ENCODE data around the gene TSPAN7. TPM values are rescaled to one million over a fixed set of nuclear protein-coding genes. Genes with fewer than 3 reads are reported as not detected.

Gene TSPAN7
- total RNA-seq, 3 donors from 2014 or later (not counting 1 experiment from before 2014, with no cell fraction given): not detected

DNA sequence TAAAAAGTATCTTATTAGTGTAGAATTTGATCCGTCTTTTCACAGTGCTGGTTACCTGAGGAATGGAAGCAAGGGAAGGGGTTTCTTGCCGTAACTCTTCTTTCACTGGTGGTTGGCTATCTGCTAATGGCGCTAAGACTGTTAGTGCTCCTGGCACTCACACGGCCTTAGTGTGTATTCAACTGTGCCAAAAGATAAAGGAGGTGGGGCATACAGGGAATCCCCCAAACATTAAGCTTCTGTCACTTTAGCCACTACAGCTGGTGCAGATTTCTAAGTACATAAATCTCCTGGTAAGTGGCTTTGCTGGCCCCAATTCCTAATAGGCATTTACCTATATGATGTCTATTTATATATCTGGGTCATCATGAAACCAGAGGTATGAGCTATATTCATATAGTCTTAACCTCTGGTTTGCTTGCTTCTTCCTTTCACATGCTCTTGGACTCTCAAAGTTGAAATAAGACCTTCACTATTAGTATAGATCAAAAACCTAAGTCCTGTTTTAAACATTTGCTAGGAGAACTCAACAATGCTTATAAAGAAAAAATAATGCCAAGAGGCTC lies 95.1 kb downstream of the TSPAN7 start:
- DNase-seq: no peak
- no peaks in the 10 kb centered on the region for H3K9me3 ChIP-seq (ENCODE audit: control insufficient read depth, insufficient read depth, low read length)
- Mint-ChIP-seq H3K4me3 (no peak overlapping the region), H3K9me3 (no peaks in the 10 kb centered on the region), H3K27ac (no peak overlapping the region), H3K4me1 (no peaks in the 10 kb centered on the region), H3K27me3 (ENCODE audit: low read depth in 2 of 2) (peaks cover 0 to 15% of the 10 kb centered on the region in 2 donors), H3K36me3 (no peaks in the 10 kb centered on the region)
- no peaks in the 10 kb centered on the region for H3K4me1 ChIP-seq (ENCODE audit: control insufficient read depth, insufficient read depth, low read length)
- intact Hi-C loops (cut with micrococcal nuclease): no loop called here
- H3K36me3 ChIP-seq (ENCODE audit: control insufficient read depth, insufficient read depth, low read length): no peaks in the 10 kb centered on the region
- WGBS (ENCODE audit: insufficient coverage): 90% methylated on average over 2 of the region's 4 CpGs
- H3K27me3 ChIP-seq (ENCODE audit: control insufficient read depth, insufficient read depth, low read length): no peaks in the 10 kb centered on the region
- no peak for ATAC-seq
- H3K4me3 ChIP-seq (ENCODE audit: low read length): no peak overlapping the region
- H3K27ac ChIP-seq (ENCODE audit: low read length): no peak overlapping the region
- TF ChIP-seq, protein P1, sequence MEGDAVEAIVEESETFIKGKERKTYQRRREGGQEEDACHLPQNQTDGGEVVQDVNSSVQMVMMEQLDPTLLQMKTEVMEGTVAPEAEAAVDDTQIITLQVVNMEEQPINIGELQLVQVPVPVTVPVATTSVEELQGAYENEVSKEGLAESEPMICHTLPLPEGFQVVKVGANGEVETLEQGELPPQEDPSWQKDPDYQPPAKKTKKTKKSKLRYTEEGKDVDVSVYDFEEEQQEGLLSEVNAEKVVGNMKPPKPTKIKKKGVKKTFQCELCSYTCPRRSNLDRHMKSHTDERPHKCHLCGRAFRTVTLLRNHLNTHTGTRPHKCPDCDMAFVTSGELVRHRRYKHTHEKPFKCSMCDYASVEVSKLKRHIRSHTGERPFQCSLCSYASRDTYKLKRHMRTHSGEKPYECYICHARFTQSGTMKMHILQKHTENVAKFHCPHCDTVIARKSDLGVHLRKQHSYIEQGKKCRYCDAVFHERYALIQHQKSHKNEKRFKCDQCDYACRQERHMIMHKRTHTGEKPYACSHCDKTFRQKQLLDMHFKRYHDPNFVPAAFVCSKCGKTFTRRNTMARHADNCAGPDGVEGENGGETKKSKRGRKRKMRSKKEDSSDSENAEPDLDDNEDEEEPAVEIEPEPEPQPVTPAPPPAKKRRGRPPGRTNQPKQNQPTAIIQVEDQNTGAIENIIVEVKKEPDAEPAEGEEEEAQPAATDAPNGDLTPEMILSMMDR (IDR thresholded peaks at IDR 0.05): no peak

DNA sequence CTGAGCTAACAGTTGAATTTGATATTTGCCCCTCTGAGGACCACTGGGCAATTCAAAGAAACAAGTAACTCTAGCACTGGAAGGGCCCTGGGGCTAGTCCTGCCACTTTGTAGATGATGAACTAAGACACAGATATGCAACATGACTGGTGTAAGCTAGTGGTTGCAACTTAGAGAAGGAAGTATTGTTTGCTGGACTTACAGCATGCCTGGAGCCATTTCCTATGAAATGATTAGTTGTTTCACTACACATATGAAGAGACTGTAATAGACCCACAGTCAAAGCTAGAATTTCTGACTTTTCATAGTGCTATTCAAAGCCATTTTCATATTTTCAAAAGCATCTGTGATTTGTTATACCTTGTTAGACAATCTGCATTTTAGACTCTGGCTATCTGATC lies 96.2 kb downstream of the TSPAN7 start:
- Mint-ChIP-seq H3K4me3 (no peak overlapping the region), H3K36me3 (no peaks in the 10 kb centered on the region), H3K4me1 (no peaks in the 10 kb centered on the region), H3K27me3 (ENCODE audit: low read depth in 2 of 2) (peaks cover 2 to 15% of the 10 kb centered on the region in 2 donors), H3K9me3 (no peaks in the 10 kb centered on the region), H3K27ac (no peak overlapping the region)
- intact Hi-C loops (cut with micrococcal nuclease): no loop called here
- no peaks in the 10 kb centered on the region for H3K9me3 ChIP-seq (ENCODE audit: control insufficient read depth, insufficient read depth, low read length)
- no peak for DNase-seq
- no peaks in the 10 kb centered on the region for H3K27me3 ChIP-seq (ENCODE audit: control insufficient read depth, insufficient read depth, low read length)
- H3K36me3 ChIP-seq (ENCODE audit: control insufficient read depth, insufficient read depth, low read length): no peaks in the 10 kb centered on the region
- H3K4me1 ChIP-seq (ENCODE audit: control insufficient read depth, insufficient read depth, low read length): no peaks in the 10 kb centered on the region
- no peak overlapping the region for H3K4me3 ChIP-seq (ENCODE audit: low read length)
- TF ChIP-seq, protein P1 (IDR thresholded peaks at IDR 0.05): no peak
- no peak for ATAC-seq
- H3K27ac ChIP-seq (ENCODE audit: low read length): no peak overlapping the region

DNA sequence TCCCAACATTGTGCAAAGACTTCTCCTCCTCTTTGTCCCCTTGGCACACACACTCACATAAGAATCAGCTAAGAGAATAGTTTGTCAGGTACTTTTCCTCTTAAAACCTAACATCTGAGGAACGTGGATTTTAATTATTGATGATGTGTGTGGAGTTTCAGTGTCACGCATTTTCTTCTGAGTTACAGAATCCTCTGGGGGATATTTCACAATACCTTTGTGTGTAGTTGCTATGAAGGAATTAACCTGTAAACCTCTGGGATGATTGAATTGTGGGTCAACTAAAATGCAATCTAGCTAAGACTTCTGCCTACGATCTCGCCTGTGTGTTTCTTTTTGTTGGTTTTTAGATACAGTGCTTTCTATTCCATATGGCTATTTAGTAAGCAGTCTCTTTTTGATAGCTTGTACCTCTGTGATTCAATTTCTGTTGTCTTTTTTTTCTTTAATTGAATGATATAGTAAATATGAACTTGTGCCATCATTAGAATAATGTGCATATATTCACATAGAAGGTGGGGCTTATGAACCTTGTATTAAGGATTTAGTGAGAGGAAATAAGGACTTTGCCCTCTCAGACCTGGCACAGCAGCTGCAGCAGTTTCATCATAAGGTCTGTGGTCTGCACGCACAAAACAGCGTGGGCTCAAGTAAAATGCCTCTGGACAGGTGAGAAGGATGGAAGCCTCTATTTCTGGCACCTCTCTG lies 99.2 kb downstream of the TSPAN7 start:
- H3K4me3 Mint-ChIP-seq: no peak overlapping the region
- H3K27ac Mint-ChIP-seq: no peak overlapping the region
- DNase-seq (no peak), ATAC-seq (no peak)
- no peak overlapping the region for H3K27ac ChIP-seq (ENCODE audit: low read length)
- no peaks in the 10 kb centered on the region for H3K4me1 ChIP-seq (ENCODE audit: control insufficient read depth, insufficient read depth, low read length)
- no peaks in the 10 kb centered on the region for H3K36me3 ChIP-seq (ENCODE audit: control insufficient read depth, insufficient read depth, low read length)
- no peak overlapping the region for H3K4me3 ChIP-seq (ENCODE audit: low read length)
- 67% methylated on average over 6 of the region's 6 CpGs for WGBS (ENCODE audit: insufficient coverage)
- TF ChIP-seq, protein P1 (IDR thresholded peaks at IDR 0.05): no peak
- intact Hi-C loops (cut with micrococcal nuclease): no loop called here
- peaks cover 2 to 14% of the 10 kb centered on the region in 2 donors for H3K27me3 Mint-ChIP-seq (ENCODE audit: low read depth in 2 of 2)
- H3K27me3 ChIP-seq (ENCODE audit: control insufficient read depth, insufficient read depth, low read length): no peaks in the 10 kb centered on the region
- no peaks in the 10 kb centered on the region for H3K36me3 Mint-ChIP-seq
- H3K4me1 Mint-ChIP-seq: no peaks in the 10 kb centered on the region
- H3K9me3 ChIP-seq (ENCODE audit: control insufficient read depth, insufficient read depth, low read length): no peaks in the 10 kb centered on the region
- H3K9me3 Mint-ChIP-seq: no peaks in the 10 kb centered on the region

DNA sequence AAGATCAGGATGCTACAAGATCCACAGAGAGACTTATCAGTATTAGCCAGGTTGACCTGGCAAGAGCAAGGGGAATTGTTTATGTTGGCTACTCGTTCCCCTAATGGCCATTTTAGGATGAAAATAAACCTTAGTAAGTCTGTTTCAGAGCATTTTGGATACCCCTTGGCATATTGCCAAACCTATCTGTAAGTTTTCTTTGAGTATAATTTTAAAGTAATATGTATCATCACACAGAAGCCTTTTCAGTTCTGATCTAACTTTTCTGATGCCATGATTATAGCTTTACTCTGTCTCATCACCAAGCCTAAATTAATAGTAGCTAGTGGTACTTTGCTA lies 99.7 kb downstream of the TSPAN7 start:
- H3K9me3 Mint-ChIP-seq: no peaks in the 10 kb centered on the region
- ATAC-seq (no peak), DNase-seq (no peak)
- H3K4me1 Mint-ChIP-seq: no peaks in the 10 kb centered on the region
- H3K27ac Mint-ChIP-seq: no peak overlapping the region
- no peaks in the 10 kb centered on the region for H3K4me1 ChIP-seq (ENCODE audit: control insufficient read depth, insufficient read depth, low read length)
- H3K36me3 ChIP-seq (ENCODE audit: control insufficient read depth, insufficient read depth, low read length): no peaks in the 10 kb centered on the region
- TF ChIP-seq, protein P1 (IDR thresholded peaks at IDR 0.05): no peak
- H3K27me3 ChIP-seq (ENCODE audit: control insufficient read depth, insufficient read depth, low read length): no peaks in the 10 kb centered on the region
- no CpG with 5 or more reads among the region's 1 CpG for WGBS (ENCODE audit: insufficient coverage)
- H3K9me3 ChIP-seq (ENCODE audit: control insufficient read depth, insufficient read depth, low read length): no peaks in the 10 kb centered on the region
- no peak overlapping the region for H3K4me3 Mint-ChIP-seq
- no peak overlapping the region for H3K4me3 ChIP-seq (ENCODE audit: low read length)
- intact Hi-C loops (cut with micrococcal nuclease): no loop called here
- H3K27ac ChIP-seq (ENCODE audit: low read length): no peak overlapping the region
- no peaks in the 10 kb centered on the region for H3K36me3 Mint-ChIP-seq
- peaks cover 2 to 14% of the 10 kb centered on the region in 2 donors for H3K27me3 Mint-ChIP-seq (ENCODE audit: low read depth in 2 of 2)

All from natural killer cell (primary cell).